GM23338 (cell line): ENCODE results near the gene TTLL8. TPM values are rescaled to one million over a fixed set of nuclear protein-coding genes. Genes with fewer than 3 reads are reported as not detected.

ENCODE experiments used
- ATAC-seq: fragments of 200-7000 bp; cut with Tn5 transposase; 3 replicates; pipeline ENCODE4 v1.9.1; 2020
- DNase-seq: peaks from one replicate; pipeline ENCODE4 v3.0.0-alpha.2; 2015; ENCODE audit warnings: low spot score
- H2AFZ ChIP-seq: fragments of 200-600 bp; sonication (generic); 2 replicates; pipeline ENCODE4 v1.8.0; 2016; ENCODE audit warnings: antibody characterized with exemption, mild to moderate bottlenecking, moderate library complexity
- H3F3A ChIP-seq: fragments of 200-600 bp; sonication (generic); replicated peaks from 2 replicates; pipeline ENCODE4 v1.8.0; 2017; ENCODE audit warnings: antibody characterized with exemption, mixed run types, low read depth
- H3K27ac ChIP-seq: fragments of 200-600 bp; sonication (generic); 2 replicates; pipeline ENCODE4 v1.6.1; 2016; ENCODE audit warnings: low read depth
- H3K27me3 ChIP-seq: fragments of 200-600 bp; sonication (generic); 2 replicates; pipeline ENCODE4 v1.8.0; 2016; ENCODE audit warnings: mild to moderate bottlenecking, mixed run types, moderate library complexity; ENCODE audit not compliant: insufficient read depth
- H3K36me3 ChIP-seq: fragments of 200-600 bp; sonication (generic); 2 replicates; pipeline ENCODE4 v1.8.0; 2016; ENCODE audit warnings: mild to moderate bottlenecking; ENCODE audit not compliant: insufficient read depth
- H3K4me1 ChIP-seq: fragments of 200-600 bp; sonication (generic); 2 replicates; pipeline ENCODE4 v1.8.0; 2016; ENCODE audit warnings: mild to moderate bottlenecking, moderate library complexity; ENCODE audit not compliant: insufficient read depth
- H3K4me2 ChIP-seq: fragments of 200-600 bp; sonication (generic); 2 replicates; pipeline ENCODE4 v1.7.1; 2017; ENCODE audit warnings: mixed run types
- H3K4me3 ChIP-seq: fragments of 200-600 bp; sonication (generic); 2 replicates; pipeline ENCODE4 v1.6.1; 2016; ENCODE audit warnings: mixed run types
- H3K79me2 ChIP-seq: fragments of 200-600 bp; sonication (generic); replicated peaks from 2 replicates; pipeline ENCODE4 v1.8.0; 2017; ENCODE audit warnings: mild to moderate bottlenecking; ENCODE audit not compliant: insufficient read depth
- H3K9me2 ChIP-seq: fragments of 200-600 bp; sonication (generic); 2 replicates; pipeline ENCODE4 v1.8.0; 2017; ENCODE audit not compliant: insufficient read depth
- H4K20me1 ChIP-seq: fragments of 200-600 bp; sonication (generic); replicated peaks from 2 replicates; pipeline ENCODE4 v1.8.0; 2017; ENCODE audit warnings: mild to moderate bottlenecking; ENCODE audit not compliant: insufficient read depth
- H3K27ac Mint-ChIP-seq: 2 replicates; pipeline ENCODE4 v1.8.0; 2020; ENCODE audit warnings: inconsistent platforms, mild to moderate bottlenecking, moderate library complexity, mixed read lengths
- H3K27me3 Mint-ChIP-seq: 3 replicates; pipeline ENCODE4 v1.8.0; 2022; ENCODE audit warnings: low read depth, mild to moderate bottlenecking, moderate library complexity, mixed read lengths, inconsistent platforms; ENCODE audit not compliant: insufficient read depth, poor library complexity
- H3K36me3 Mint-ChIP-seq: 3 replicates; pipeline ENCODE4 v1.8.0; 2021; ENCODE audit warnings: low read depth, mild to moderate bottlenecking, inconsistent platforms, moderate library complexity, mixed read lengths
- H3K4me1 Mint-ChIP-seq: 3 replicates; pipeline ENCODE4 v1.8.0; 2020; ENCODE audit warnings: mild to moderate bottlenecking, inconsistent platforms, mixed read lengths
- H3K4me3 Mint-ChIP-seq: 3 replicates; pipeline ENCODE4 v1.8.0; 2021; ENCODE audit warnings: moderate library complexity, mild to moderate bottlenecking, inconsistent platforms, mixed read lengths
- H3K9me3 Mint-ChIP-seq: 3 replicates; pipeline ENCODE4 v1.8.0; 2020; ENCODE audit warnings: moderate library complexity, mild to moderate bottlenecking, inconsistent platforms, mixed read lengths
- CREB1 ChIP-seq: fragments of 250-450 bp; sonication (Bioruptor Pico); IDR thresholded peaks from 2 replicates; pipeline ENCODE4 v1.5.0; 2020; ENCODE audit warnings: low read depth, mild to moderate bottlenecking, moderate library complexity
- CTCF ChIP-seq, 2 experiments: fragments of 200-600 bp in 1 of 2; sonication (generic) in 1 of 2; conservative IDR thresholded peaks; 2 replicates each; pipeline versions ENCODE4 v1.5.1 to v1.6.1; 2016 to 2017; ENCODE audit warnings: antibody characterized with exemption in 2 of 2, low read depth in 2 of 2, mild to moderate bottlenecking in 2 of 2, moderate library complexity in 1 of 2
- ETS1 ChIP-seq: IDR thresholded peaks from 2 replicates; pipeline ENCODE4 v1.6.1; 2016; ENCODE audit warnings: antibody characterized with exemption
- EZH2 ChIP-seq: fragments of 200-600 bp; sonication (generic); IDR thresholded peaks from one replicate; pipeline ENCODE4 v1.8.0; 2017; ENCODE audit warnings: antibody characterized with exemption, mild to moderate bottlenecking, low read depth; ENCODE audit not compliant: unreplicated experiment
- EZH2phosphoT487 ChIP-seq: fragments of 200-600 bp; sonication (generic); IDR thresholded peaks from one replicate; pipeline ENCODE4 v1.8.1; 2018; ENCODE audit warnings: antibody characterized with exemption; ENCODE audit not compliant: unreplicated experiment
- JUNB ChIP-seq: IDR thresholded peaks from one replicate; pipeline ENCODE4 v1.6.1; 2016; ENCODE audit warnings: antibody characterized with exemption; ENCODE audit not compliant: unreplicated experiment
- NANOG ChIP-seq: IDR thresholded peaks from 2 replicates; pipeline ENCODE4 v1.6.1; 2016; ENCODE audit warnings: antibody characterized with exemption, borderline replicate concordance
- POLR2AphosphoS5 ChIP-seq: IDR thresholded peaks from 2 replicates; pipeline ENCODE4 v1.6.1; 2016; ENCODE audit warnings: antibody characterized with exemption, low read depth
- ZNF462 ChIP-seq: fragments of 250-450 bp; sonication (Bioruptor Pico); IDR thresholded peaks from 2 replicates; pipeline ENCODE4 v1.5.0; 2020; ENCODE audit warnings: mild to moderate bottlenecking, moderate library complexity
- polyA plus RNA-seq: library from polyadenylated mRNA; unstranded; fragments of >200 nt; fragmentation: Nextera tagmentation; extraction: Ambion mirVana; gene quantifications from 2 replicates; pipeline ENCODE4 v1.2.1, GENCODE V29; 2016
- total RNA-seq: library from RNA; depleted of rRNA; stranded (reverse); fragments of >200 nt; shearing (Covaris generic); gene quantifications from 2 replicates; pipeline ENCODE4 v1.2.3, GENCODE V29; 2014

TTLL8 gene
- total and polyA plus RNA-seq, 2 experiments from 2014 or later: not detected

- TF ChIP-seq ZNF462 (CRISPR knock-in tag): no peak
- TF ChIP-seq ETS1: no peak
- no peak for TF ChIP-seq JUNB
- no peak for TF ChIP-seq POLR2AphosphoS5
- no peak for TF ChIP-seq EZH2phosphoT487
Measured at GRCh38 chr22:50017701-50018224, 40.3 kb downstream of the TTLL8 start (continued).

GRCh38 chr22:50016988-50017700, 41.0 kb downstream of the TTLL8 start:
- Histone ChIP-seq H3K36me3 (no peaks in the 10 kb centered on the region), H3K4me1 (no peaks in the 10 kb centered on the region), H3K27ac (no peak overlapping the region), H3K9me2 (no peaks in the 10 kb centered on the region), H3K79me2 (no peaks in the 10 kb centered on the region), H4K20me1 (no peaks in the 10 kb centered on the region), H3K4me3 (no peak overlapping the region), H2AFZ (no peak overlapping the region), H3F3A (no peaks in the 10 kb centered on the region), H3K4me2 (no peak overlapping the region), H3K27me3 (peaks cover 48% of the 10 kb centered on the region)
- ATAC-seq: no peak
- Mint-ChIP-seq H3K4me1 (no peaks in the 10 kb centered on the region; the same call in 2 of the 3 replicates), H3K9me3 (no peaks in the 10 kb centered on the region), H3K4me3 (no peak overlapping the region), H3K36me3 (no peaks in the 10 kb centered on the region), H3K27me3 (peaks cover 23% of the 10 kb centered on the region), H3K27ac (no peak overlapping the region)
- no peak for DNase-seq
- TF ChIP-seq NANOG: no peak
- no peak for TF ChIP-seq JUNB
- no peak for TF ChIP-seq EZH2
- TF ChIP-seq CREB1 (CRISPR knock-in tag): no peak
- TF ChIP-seq EZH2phosphoT487: no peak
- TF ChIP-seq CTCF (conservative IDR thresholded peaks at IDR 0.05; ENCODE audit: low read depth in 2 of 2): no peak
